Gastroesophageal sphincter (tissue), 4 donors: ENCODE data around the gene VAMP4. TPM values are rescaled to one million over a fixed set of nuclear protein-coding genes. Genes with fewer than 3 reads are reported as not detected.
"Not testable (repeated sequence)": the region's sequence is repeated elsewhere in the genome, so short reads cannot be mapped to it uniquely, and the experiment has no call there.

Experiments used
- ATAC-seq: fragments of 150-250 bp; one replicate; pipeline ENCODE4 v1.9.1; 2016; ENCODE audit warnings: mild to moderate bottlenecking, moderate library complexity
- H3K27ac ChIP-seq, 4 donors: fragments of 200-600 bp; sonication (generic) in 3 of 4; 1 replicate in 3 of 4; 2 replicates in 1 of 4; pipeline ENCODE4 v1.5.1; 2016 to 2019
- H3K27me3 ChIP-seq: fragments of 200-600 bp; sonication (generic); one replicate; pipeline ENCODE4 v1.5.1; 2019
- H3K36me3 ChIP-seq, 2 donors: fragments of 200-600 bp; sonication (generic); one replicate each; pipeline ENCODE4 v1.5.1; 2019; ENCODE audit warnings: control low read depth in 1 of 2
- H3K4me1 ChIP-seq, 3 donors: fragments of 200-600 bp; sonication (generic); 1 replicate in 2 of 3; 2 replicates in 1 of 3; pipeline ENCODE4 v1.5.1; 2016 to 2019; ENCODE audit warnings: control low read depth in 2 of 3
- H3K4me3 ChIP-seq, 2 donors: fragments of 200-600 bp; sonication (generic); one replicate each; pipeline ENCODE4 v1.5.1; 2019; ENCODE audit warnings: mild to moderate bottlenecking in 1 of 2, moderate library complexity in 1 of 2
- H3K9me3 ChIP-seq, 3 donors: fragments of 200-600 bp; sonication (generic); one replicate each; pipeline ENCODE4 v1.5.1; 2017 to 2019; ENCODE audit warnings: control low read depth in 2 of 3
- EP300 ChIP-seq: sonication (generic); formaldehyde crosslinking; IDR thresholded peaks from one replicate; pipeline ENCODE4 v1.6.1; 2017; ENCODE audit warnings: antibody characterized with exemption, mild to moderate bottlenecking
- POLR2A ChIP-seq, 2 donors: fragments of 450-650 bp; IDR thresholded peaks; one replicate each; pipeline ENCODE4 v1.6.1; 2017; ENCODE audit warnings: antibody characterized with exemption in 2 of 2, mild to moderate bottlenecking in 2 of 2, moderate library complexity in 1 of 2
- POLR2AphosphoS5 ChIP-seq: sonication (generic); formaldehyde crosslinking; IDR thresholded peaks from one replicate; pipeline ENCODE4 v1.6.1; 2017; ENCODE audit warnings: antibody characterized with exemption
- WGBS, 2 donors: methylation state at CpG; one replicate each; pipeline ENCODE4 v1.1.5; 2018; ENCODE audit warnings: low coverage in 1 of 2; 5-methylcytosine and 5-hydroxymethylcytosine counted together
- total RNA-seq, 4 donors: library from RNA; depleted of rRNA; stranded (reverse); fragments of >200 nt; gene quantifications; one replicate each; pipeline ENCODE4 v1.1.0, GENCODE V29; 2016
- TF ChIP-seq, protein P1 (sequence below), 4 experiments: fragments of 200-600 bp in 2 of 4; fragments of 450-650 bp in 2 of 4; sonication (generic) in 1 of 4; IDR thresholded peaks; one replicate each; pipeline ENCODE4 v1.5.1; 2017 to 2019; ENCODE audit warnings: antibody characterized with exemption in 4 of 4, mild to moderate bottlenecking in 2 of 4, moderate library complexity in 2 of 4

The VAMP4 gene
- total RNA-seq, 4 donors from 2014 or later = 16.3 to 37.5 (median 20.0) TPM

DNA sequence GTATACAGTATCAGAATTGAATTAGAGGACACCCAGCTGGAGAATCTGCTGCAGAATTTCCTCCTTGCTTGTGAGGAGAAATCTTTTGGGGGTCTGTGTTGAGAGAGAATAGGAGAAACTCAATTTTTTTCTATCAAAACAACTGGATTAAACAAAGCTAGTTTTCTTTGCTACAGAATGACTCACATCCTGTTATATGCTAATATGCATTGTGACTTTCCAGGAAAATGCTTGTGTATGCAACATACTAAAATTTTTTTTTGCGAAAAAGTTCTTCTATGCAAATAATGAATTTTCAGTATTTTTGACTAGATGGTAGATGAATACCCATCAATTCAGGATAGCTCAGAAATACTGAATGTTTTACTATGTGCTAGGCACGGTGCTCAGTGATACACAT lies 2.2 kb downstream of the VAMP4 start:
- Histone ChIP-seq H3K4me3 (no peak overlapping the region), H3K4me1 (peaks cover 6 to 43% (median 7%) of the 10 kb centered on the region in 3 donors), H3K27ac (no peak overlapping the region)

DNA sequence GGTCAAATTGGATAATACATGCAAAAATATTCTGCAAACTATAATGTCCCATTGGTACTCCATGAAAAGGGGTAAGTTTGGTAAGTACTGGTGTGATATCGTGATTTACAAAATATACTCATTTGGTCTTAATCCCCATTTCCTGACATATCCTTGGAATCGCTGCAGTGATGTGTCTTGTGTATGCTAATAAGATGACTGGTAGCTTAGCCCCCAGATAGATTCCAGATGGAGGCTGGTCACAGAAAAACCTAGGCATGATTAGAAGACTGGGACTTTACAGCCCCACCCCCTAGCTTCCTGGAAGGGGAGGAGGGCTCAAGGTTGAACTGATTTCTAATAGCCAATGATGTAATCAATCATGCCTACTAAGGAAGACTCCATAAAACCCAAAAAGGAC lies 3.0 kb downstream of the VAMP4 start:
- H3K27ac ChIP-seq = no peak overlapping the region
- TF ChIP-seq, protein P1, sequence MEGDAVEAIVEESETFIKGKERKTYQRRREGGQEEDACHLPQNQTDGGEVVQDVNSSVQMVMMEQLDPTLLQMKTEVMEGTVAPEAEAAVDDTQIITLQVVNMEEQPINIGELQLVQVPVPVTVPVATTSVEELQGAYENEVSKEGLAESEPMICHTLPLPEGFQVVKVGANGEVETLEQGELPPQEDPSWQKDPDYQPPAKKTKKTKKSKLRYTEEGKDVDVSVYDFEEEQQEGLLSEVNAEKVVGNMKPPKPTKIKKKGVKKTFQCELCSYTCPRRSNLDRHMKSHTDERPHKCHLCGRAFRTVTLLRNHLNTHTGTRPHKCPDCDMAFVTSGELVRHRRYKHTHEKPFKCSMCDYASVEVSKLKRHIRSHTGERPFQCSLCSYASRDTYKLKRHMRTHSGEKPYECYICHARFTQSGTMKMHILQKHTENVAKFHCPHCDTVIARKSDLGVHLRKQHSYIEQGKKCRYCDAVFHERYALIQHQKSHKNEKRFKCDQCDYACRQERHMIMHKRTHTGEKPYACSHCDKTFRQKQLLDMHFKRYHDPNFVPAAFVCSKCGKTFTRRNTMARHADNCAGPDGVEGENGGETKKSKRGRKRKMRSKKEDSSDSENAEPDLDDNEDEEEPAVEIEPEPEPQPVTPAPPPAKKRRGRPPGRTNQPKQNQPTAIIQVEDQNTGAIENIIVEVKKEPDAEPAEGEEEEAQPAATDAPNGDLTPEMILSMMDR (IDR thresholded peaks at IDR 0.05) = no peak
- TF ChIP-seq EP300 (no peak), POLR2A (IDR thresholded peaks at IDR 0.05) (no peak), POLR2AphosphoS5 (no peak)
- no peak for ATAC-seq
- 63 to 69% methylated on average over 2 of the region's 2 CpGs for WGBS, 2 donors
- peaks cover 6 to 39% (median 7%) of the 10 kb centered on the region in 3 donors for H3K4me1 ChIP-seq
- H3K36me3 ChIP-seq = peaks cover 0 to 36% of the 10 kb centered on the region in 2 donors
- no peaks in the 10 kb centered on the region for H3K27me3 ChIP-seq
- H3K4me3 ChIP-seq = no peak overlapping the region
- no peaks in the 10 kb centered on the region for H3K9me3 ChIP-seq

More for the DNA sequence above, 2.2 kb downstream of the VAMP4 start:
- WGBS, 2 donors = 73 to 78% methylated on average over 2 of the region's 2 CpGs
- Histone ChIP-seq H3K27me3 (no peaks in the 10 kb centered on the region), H3K9me3 (no peaks in the 10 kb centered on the region), H3K36me3 (peaks cover 0 to 35% of the 10 kb centered on the region in 2 donors)
- TF ChIP-seq, protein P1 (IDR thresholded peaks at IDR 0.05) = no peak
- TF ChIP-seq EP300 (no peak), POLR2AphosphoS5 (no peak), POLR2A (IDR thresholded peaks at IDR 0.05) (no peak)
- ATAC-seq = no peak

DNA sequence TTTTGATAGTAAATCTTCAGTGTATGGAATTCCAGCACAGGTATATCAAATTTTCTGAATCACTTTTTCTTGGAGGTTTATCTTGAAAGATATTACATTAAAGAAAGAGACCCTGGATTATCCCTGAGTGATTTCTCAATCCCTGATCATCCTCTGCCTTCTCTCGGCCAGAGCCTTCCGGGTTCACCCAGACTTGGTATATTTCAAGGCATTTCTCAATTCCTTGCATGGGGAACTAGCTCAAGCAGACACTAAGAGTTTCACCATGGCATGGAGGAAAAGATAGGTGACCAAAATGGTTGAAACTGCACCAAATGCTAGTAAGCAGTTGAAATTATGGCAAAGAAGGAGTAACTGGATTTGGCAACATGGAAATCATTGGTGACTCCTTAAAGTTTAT lies 5.7 kb downstream of the VAMP4 start:
- no peak overlapping the region for H3K4me3 ChIP-seq

DNA sequence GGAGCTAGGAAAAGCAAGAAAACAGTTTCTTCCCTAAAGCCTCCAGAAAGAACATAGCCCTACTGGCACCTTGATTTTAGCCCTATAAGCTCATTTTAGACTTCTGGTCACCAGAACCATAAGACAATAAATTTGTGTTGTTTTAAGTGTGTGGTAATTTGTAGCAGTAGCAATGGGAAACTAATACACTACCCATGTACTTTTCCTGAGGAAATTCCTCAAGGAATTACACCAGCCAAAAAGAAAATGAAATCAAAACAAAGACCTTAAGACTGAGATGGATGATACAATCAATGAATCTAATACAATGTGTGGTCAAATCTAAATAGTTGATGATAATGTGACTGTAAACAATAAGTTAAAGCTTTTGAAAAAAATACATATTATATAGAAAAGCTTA lies 11.8 kb downstream of the VAMP4 start:
- no peaks in the 10 kb centered on the region for H3K9me3 ChIP-seq
- no peaks in the 10 kb centered on the region for H3K27me3 ChIP-seq
- H3K36me3 ChIP-seq = peaks cover 0 to 42% of the 10 kb centered on the region in 2 donors
- H3K27ac ChIP-seq = no peak overlapping the region
- peaks cover 0 to 23% (median 3%) of the 10 kb centered on the region in 3 donors for H3K4me1 ChIP-seq
- no peak for ATAC-seq
- no peak overlapping the region for H3K4me3 ChIP-seq
- no peak for TF ChIP-seq POLR2AphosphoS5
- TF ChIP-seq EP300 = no peak
- TF ChIP-seq, protein P1 (IDR thresholded peaks at IDR 0.05) = no peak
- no peak for TF ChIP-seq POLR2A (IDR thresholded peaks at IDR 0.05)

More for the DNA sequence above, 5.7 kb downstream of the VAMP4 start:
- Histone ChIP-seq H3K27ac (no peak overlapping the region), H3K36me3 (peaks cover 0 to 42% of the 10 kb centered on the region in 2 donors), H3K9me3 (no peaks in the 10 kb centered on the region), H3K4me1 (peaks cover 0 to 40% (median 3%) of the 10 kb centered on the region in 3 donors), H3K27me3 (no peaks in the 10 kb centered on the region)
- WGBS, 2 donors = 66 to 100% methylated on average over 2 of the region's 2 CpGs
- TF ChIP-seq, protein P1 (IDR thresholded peaks at IDR 0.05) = no peak
- TF ChIP-seq POLR2AphosphoS5 (no peak), POLR2A (IDR thresholded peaks at IDR 0.05) (no peak), EP300 (no peak)
- no peak for ATAC-seq

DNA sequence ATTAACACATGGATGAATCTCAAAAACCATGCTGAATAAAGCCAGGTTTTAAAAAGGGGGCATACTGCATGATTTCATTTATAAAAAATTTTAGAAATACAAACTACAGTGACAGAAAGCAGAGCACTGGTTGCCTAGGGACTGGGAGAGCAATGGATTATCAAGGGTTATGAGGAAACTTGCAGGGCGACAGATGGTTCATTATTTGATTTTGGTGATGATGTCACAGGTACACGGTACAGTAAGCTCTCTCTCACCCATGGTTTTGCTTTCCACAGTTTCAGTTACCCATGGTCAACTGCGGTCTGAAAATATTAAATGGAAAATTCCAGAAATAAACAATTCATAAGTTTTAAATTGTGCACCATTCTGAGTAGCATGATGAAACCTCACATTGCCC lies 14.1 kb downstream of the VAMP4 start:
- 76 to 78% methylated on average over 3 of the region's 3 CpGs for WGBS, 2 donors
- Histone ChIP-seq H3K4me1 (peaks cover 0 to 23% (median 3%) of the 10 kb centered on the region in 3 donors), H3K27ac (no peak overlapping the region), H3K27me3 (no peaks in the 10 kb centered on the region), H3K36me3 (peaks cover 0 to 44% of the 10 kb centered on the region in 2 donors), H3K4me3 (no peak overlapping the region), H3K9me3 (peaks cover 0 to 13% (median 0%) of the 10 kb centered on the region in 3 donors)
- no peak for ATAC-seq
- TF ChIP-seq POLR2A (IDR thresholded peaks at IDR 0.05) (no peak), EP300 (no peak), POLR2AphosphoS5 (no peak)
- TF ChIP-seq, protein P1 (IDR thresholded peaks at IDR 0.05) = no peak

DNA sequence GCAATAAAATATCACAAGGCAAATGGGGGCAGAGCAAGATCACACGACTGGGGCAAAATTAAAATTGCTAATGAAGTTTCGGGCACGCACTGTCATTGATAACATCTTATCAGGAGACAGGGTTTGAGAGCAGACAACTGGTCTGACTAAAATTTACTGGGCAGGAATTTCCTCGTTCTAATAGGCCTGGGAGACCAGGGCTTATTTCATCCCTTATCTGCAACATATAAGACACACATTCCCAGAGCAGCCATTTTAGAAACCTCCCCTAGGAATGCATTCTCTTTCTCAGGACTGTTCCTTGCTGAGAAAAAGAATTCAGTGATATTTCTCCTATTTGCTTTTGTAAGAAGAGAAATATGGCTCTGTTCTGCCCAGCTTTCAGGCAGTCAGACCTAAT lies 18.7 kb downstream of the VAMP4 start:
- WGBS, 2 donors = 94 to 97% methylated on average over 4 of the region's 4 CpGs
- H3K27ac ChIP-seq, H3K4me1 ChIP-seq, H3K4me3 ChIP-seq, H3K27me3 ChIP-seq, ATAC-seq: not testable (repeated sequence)
- Histone ChIP-seq H3K9me3 (peaks cover 0 to 16% (median 0%) of the 10 kb centered on the region in 3 donors), H3K36me3 (peaks cover 0 to 33% of the 10 kb centered on the region in 2 donors)
